ENCODE results near the gene MLLT1. TPM values are rescaled to one million over a fixed set of nuclear protein-coding genes. Genes with fewer than 3 reads are reported as not detected.

The MLLT1 gene
- total RNA-seq, 4 donors from 2014 or later: 14.1 to 23.3 (median 18.1) TPM

DNA sequence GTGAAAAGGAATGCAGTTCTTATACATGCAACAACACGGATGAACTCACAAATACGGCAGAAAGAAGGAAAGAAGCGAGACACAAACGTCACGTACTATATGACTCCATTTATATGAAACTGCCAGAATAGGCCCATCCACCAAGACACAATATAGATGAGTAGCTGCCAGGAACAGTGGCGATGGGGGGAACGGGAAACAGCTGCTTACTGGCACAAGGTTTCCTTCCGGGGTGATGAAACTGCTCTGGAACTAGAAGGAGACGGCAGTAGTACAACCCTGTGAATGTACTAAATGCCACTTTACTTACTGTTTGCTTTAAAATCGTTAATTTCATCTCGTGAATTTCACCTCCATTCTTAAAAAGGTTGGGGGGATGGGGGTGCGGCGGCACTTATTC, 28.9 kb downstream of the MLLT1 start:
- DNase-seq (ENCODE audit: low spot score) (no peak), ATAC-seq (ENCODE audit: low FRiP score) (no peak)
- TF ChIP-seq, protein P1, sequence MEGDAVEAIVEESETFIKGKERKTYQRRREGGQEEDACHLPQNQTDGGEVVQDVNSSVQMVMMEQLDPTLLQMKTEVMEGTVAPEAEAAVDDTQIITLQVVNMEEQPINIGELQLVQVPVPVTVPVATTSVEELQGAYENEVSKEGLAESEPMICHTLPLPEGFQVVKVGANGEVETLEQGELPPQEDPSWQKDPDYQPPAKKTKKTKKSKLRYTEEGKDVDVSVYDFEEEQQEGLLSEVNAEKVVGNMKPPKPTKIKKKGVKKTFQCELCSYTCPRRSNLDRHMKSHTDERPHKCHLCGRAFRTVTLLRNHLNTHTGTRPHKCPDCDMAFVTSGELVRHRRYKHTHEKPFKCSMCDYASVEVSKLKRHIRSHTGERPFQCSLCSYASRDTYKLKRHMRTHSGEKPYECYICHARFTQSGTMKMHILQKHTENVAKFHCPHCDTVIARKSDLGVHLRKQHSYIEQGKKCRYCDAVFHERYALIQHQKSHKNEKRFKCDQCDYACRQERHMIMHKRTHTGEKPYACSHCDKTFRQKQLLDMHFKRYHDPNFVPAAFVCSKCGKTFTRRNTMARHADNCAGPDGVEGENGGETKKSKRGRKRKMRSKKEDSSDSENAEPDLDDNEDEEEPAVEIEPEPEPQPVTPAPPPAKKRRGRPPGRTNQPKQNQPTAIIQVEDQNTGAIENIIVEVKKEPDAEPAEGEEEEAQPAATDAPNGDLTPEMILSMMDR (IDR thresholded peaks at IDR 0.05): no peak

DNA sequence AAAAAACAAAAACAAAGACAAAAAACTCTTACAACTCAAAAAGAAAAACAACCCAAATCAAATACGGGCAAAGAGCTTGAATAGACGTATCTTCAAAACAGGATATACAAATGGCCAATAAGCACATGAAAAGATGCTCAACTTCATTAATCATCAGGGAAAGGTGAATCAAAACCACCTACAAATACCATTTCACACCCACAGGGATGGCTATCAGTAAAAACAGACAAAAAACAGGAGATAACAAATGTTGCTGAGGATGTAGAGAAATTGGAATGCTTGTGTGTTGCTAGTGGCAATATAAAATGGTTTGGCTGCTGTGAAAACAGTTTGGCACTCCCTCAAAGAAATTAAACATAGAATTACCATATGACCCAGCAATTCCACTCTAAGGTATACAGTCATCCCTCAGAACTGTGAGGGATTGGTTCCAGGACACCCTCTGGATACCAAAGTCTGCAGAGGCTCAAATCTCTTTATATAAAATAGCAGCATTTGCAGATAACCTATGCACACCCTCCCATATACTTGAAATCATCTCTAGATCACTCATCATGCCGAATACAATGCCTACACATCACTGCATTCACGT, 29.7 kb downstream of the MLLT1 start:
- ATAC-seq (ENCODE audit: low FRiP score): no peak
- TF ChIP-seq, protein P1 (IDR thresholded peaks at IDR 0.05): no peak
- no peak for DNase-seq (ENCODE audit: low spot score)

DNA sequence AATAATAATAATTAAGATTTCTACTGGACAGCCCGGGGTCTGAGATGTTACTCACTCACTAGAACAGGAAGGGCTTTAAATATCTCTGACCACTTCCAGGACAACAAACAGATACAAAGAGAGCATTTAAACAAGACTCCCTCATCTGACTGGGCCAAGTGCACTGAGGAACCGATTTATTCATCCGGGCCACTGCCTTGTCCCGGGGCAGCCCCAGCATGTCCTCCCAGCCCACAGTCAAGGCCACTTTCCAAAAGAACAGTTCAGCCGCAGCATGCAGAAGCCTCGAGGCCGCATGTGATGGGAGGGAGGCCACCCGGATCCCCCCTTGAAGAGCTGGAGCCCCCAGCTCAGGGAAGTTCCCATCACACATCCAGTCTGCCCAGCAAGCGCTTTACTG, 30.5 kb downstream of the MLLT1 start:
- ATAC-seq (ENCODE audit: low FRiP score) (no peak), DNase-seq (ENCODE audit: low spot score) (no peak)
- TF ChIP-seq, protein P1 (IDR thresholded peaks at IDR 0.05): no peak

DNA sequence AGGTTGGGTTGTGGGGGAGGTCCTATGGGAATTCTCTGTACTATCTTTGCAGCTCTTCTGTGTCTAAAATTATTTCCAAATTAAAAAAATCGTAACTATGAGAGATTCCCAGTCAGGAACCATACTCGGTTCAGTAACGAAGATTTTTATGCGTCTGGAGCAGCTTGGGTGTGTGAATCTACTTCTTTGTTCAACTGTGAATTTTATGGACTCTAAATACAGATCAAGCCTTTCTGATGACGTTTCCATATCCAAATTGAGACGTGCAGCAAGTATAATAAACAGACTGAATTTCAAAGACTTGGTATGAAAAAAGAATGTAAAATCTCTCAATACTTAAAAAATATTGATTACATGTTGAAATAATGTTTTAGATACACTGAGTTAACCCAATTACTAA, 30.9 kb downstream of the MLLT1 start:
- ATAC-seq (ENCODE audit: low FRiP score): no peak
- no peak for DNase-seq (ENCODE audit: low spot score)
- TF ChIP-seq, protein P1 (IDR thresholded peaks at IDR 0.05): no peak

DNA sequence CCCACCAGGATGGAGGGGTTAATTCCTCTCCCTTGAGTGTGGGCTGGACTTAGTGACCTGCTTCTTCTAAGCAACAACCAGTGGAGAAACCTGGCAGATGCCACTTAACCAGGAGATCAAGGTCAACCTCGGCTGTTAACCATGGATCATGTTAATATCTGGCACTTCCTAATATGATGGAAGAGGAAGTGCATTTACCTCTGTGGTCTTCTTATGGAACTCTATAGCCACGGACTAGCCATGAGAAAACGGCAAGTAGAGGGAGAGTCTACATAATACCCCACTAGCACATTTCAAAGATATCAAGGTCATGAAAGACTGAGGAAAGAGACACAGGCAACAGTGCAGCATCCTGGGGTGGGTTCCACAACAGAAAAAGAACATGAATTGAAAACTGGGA, 31.4 kb downstream of the MLLT1 start:
- TF ChIP-seq, protein P1 (IDR thresholded peaks at IDR 0.05): no peak
- DNase-seq (ENCODE audit: low spot score): no peak
- no peak for ATAC-seq (ENCODE audit: low FRiP score)

DNA sequence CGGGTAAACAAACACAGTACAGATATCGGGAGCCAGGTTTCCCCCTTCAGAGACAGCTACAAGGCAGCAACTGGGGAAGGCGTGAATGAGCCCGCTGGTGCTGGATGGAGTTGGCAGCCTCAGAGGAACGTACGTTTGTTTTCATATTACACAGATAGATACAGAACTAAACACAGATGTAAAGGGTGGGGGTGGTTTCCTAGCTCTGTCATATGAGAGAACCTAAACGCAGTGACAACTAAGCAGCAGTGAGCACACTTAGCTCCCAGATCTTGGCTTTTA, 32.8 kb downstream of the MLLT1 start:
- TF ChIP-seq, protein P1 (IDR thresholded peaks at IDR 0.05): no peak
- DNase-seq (ENCODE audit: low spot score) (no peak), ATAC-seq (ENCODE audit: low FRiP score) (no peak)

DNA sequence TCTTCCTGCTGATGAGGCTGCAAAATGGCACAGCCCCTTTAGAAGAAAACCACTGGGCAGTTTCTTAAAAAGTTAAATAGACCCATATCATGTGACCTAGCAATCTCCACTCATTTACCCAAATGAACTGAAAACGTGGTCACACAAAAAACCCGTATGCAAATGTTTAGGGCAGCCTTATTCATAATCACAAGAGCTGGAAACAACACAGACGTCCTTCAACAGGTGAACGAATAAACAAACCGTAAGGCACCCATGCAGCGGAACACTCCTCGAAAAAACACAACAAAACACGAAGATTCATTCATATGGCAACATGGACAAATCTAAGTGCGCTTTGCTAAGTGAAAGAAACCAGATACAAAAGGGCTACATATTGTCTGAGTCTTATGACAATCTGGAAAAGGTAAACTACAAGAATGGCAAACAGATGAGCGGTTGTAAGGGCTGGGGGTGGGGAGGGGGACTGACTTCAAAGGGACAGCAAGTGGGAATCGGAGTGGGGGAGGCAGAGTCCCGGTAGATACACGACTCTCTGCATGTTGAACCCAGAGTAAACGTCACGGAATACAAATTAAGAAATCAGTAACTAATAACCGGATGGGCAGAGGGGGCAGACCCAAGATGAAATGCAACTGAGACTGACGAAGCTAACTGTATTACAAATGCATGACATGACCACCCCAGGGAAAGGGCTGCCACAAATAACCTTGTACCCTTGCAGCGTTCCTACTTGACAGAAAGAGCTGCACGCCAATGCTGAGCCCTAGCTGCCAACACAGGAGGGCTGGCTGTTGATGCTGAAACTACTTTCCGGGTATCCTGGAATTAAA, 33.4 kb downstream of the MLLT1 start:
- DNase-seq (ENCODE audit: low spot score) (no peak), ATAC-seq (ENCODE audit: low FRiP score) (no peak)
- TF ChIP-seq, protein P1 (IDR thresholded peaks at IDR 0.05): no peak

Measured in omental fat pad (tissue), 4 donors.